ENCODE data around the gene CPHXL2.
A peak's percentile ranks its signal among the peaks of the same experiment; 100 is the strongest.

Gene CPHXL2

DNA sequence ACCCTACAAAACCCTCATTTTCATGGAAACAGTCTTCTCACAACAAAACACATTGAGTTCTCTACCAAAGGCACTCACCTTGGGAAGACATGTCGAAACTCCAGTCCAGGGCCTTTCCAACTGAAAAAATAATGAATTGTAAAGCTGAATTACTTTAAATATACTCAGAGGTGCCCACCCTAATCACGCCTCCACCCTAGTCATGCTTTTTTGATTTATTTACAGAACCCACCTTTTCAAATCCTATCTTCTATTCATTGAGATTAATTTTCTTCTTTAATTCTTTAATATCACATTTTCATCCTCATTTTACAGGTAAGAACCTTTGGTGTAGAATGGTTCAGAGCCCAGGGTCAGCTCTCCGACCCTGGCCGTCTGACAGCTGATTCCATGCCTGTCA lies at the start of gene CPHXL2:
Gene CPHXL2, minus strand, starts transcription at position 101 of the 400 bp plus-strand sequence. Its CDS starts 10 bp downstream, at position 91.
- DNase-seq = no peak

DNA sequence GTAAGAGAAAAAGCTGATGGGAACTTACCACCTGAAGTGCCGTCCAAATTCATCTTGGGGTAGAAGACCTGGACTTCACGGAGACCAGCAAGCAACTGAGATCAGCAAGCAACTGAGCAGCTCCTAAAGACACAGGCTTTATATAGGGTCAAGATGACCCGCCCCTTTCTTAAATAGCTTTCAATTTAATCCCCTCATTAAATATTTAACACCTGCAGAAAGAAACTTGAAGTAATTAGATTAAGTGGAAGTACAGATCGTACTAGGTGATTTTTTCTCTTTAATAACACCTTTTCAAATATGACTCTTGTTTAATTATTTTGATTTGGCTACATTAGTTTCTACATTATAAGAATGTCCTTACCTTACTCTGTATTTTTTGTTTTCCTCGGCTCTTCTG lies 49.6 kb upstream of the CPHXL2 start, which contains the start of gene CPHXL:
Gene CPHXL, minus strand, starts transcription at position 101 of the 400 bp plus-strand sequence. Its CDS starts 48 bp downstream, at position 53.
- no peak for DNase-seq

DNA sequence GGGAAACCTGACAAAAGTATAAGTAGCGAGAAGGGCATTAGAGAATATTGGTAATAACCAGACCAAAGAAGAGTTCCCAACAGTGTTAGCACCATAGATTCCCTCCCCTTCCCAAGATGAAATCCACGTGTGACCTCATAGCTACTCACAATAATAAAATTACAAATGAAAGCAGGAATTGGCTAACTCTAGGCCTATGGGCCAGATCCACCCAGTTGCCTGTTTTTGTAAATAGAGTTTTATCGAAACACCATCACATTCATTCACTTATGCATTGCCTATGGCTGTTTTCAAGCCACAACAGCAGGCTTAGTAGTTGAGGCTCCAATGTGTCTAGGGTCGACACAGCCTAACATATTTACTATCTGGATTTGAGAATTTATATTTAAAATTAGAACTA lies 41.6 kb upstream of the CPHXL2 start:
- DNase-seq = no peak

DNA sequence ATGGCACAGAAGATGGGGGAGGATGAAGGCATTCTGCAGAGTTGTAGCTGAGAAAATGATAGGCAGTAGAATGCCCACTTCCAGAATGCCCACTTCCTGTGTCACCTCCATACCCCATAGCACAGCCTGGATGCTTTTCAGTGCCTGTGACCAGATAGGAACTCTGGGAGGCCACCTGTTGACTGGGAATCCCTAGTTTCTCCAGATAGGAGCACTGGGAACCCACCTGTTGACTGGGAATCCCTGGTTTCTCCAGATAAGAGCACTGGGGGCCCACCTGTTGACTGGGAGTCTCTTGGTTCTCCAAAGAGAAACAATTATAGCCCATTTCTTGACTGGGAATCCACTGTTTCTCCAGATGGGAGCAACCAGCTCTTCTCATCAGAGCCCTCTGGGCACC lies 37.9 kb upstream of the CPHXL2 start:
- DNase-seq = no peak

DNA sequence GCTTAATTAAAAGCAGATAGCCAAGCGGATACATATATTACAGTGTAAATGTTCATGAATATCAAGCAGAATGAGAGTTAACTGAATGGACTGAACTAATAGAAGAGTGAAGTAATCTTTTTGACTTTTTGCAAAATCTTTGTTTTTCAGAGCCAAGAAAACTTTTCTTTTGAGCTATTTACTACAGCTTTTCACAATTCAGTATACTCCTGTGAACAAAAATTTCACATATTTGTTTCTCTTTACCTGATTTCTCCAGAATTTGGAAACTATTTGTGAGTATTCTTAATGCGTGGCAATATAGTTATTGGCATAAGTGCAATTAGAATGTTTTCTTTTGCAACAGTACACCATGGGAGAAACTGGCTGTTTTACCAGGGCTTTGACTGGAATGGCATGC lies 33.5 kb upstream of the CPHXL2 start:
- no peak for DNase-seq

DNA sequence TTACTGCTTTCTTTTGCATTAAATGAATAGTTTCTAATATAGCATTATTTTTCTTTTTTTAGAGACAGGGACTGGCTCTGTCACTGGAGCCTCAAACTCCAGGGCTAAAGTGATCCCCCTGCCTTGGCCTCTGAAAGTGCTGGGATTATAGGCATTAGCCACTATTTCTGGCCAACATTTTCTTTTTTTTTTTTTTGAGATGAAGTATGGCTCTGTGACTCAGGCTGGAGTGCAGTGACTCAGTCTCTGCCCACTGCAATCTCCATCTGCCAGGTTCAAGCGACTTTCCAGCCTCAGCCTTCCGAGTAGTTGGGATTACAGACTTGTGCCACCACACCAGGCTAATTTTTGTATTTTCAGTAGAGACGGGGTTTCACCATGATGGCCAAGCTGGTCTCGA lies 26.5 kb upstream of the CPHXL2 start:
- DNase-seq = no peak

DNA sequence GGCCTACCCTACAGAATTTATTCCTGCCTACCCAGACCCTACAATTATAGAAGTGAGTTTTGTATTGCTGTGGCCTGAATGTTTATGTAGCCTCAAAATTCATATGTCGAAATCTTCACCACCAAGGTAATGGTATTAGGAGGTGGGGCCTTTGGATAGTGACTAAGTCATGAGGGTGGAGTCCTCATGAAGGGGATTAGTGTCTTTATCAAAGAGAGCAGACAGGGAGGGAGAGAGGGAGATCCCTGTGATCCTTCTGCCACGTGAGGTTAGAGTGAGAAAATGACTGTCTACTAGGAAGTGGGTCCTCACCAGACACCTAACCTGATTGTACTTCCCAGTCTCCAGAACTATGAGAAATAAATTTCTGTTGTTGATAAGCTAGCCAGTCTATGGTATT lies 25.4 kb upstream of the CPHXL2 start:
- no peak for DNase-seq

DNA sequence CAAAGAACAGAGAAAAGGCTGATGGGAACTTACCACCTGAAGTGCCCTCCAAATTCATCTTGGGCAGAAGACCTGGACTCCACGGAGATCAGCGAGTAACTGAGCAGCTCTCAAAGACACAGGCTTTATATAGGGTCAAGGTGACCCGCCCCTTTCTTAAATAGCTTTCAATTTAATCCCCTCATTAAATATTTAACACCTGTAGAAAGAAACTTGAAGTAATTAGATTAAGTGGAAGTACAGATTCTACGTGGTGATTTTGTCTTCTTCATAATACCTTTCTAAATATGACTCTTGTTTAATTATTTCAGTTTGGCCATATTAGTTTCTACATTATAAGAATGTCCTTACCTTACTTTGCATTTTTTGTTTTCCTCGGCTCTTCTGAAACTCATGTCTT lies 24.6 kb upstream of the CPHXL2 start, which contains the start of gene DUXB:
Gene DUXB, minus strand, starts transcription at position 101 of the 400 bp plus-strand sequence. Its CDS starts 43 bp downstream, at position 58.
- no peak for DNase-seq

DNA sequence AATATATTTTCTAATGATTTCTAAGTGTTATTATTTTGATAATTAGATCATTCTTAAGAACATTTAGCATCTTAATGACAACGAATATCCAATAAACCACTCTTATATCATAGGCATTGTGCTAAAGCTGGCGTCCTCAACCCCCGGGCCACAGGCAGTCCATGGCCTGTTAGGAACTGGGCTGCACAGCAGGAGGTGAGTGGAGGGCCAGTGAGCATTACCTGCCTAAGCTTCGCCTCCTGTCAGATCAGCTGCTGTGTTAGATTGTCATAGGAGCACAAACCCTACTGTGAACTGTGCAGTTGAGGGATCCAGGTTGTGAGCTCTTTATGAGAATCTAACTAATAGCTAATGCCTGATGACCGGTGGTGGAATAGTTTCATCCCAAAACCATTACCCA lies 20.8 kb upstream of the CPHXL2 start:
- DNase-seq = no peak

DNA sequence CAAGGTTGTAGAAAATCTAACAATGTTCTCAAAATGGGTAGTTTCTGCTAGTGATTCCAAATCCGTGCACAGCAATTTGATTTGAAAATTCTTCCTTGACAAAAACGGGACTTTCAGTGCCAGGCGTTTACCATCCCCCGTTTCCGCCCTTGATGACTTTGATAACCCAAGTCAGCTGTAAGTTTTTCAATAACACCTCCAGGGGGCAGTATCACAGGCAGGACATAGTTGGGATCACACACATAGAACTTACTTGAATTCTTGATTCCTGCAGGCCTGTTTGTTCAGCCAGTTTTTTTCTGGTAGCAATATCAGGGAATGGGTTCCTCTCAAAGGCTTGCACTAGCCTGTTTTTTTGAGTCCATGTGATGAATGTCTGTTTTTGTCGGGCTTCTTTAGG lies 18.9 kb upstream of the CPHXL2 start:
- no peak for DNase-seq

DNA sequence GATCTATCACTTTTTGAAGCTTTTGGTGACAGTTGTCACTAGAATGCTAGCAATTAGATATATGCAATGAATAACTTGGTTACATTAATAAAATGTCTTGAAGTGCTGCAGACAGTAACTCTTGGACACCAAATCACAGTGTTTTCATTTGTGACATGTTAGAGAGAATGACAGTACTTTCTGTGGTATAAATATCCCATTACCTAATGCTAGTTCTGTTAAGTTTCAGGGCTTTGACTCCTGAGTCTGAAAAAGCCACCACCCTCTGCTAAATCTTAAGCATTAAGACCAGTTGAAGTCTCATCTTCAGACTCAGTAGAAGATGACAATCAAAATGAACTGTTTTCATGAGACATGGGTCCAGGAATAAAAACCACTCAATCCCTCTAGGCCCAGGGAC lies 10.6 kb upstream of the CPHXL2 start:
- DNase-seq = no peak

DNA sequence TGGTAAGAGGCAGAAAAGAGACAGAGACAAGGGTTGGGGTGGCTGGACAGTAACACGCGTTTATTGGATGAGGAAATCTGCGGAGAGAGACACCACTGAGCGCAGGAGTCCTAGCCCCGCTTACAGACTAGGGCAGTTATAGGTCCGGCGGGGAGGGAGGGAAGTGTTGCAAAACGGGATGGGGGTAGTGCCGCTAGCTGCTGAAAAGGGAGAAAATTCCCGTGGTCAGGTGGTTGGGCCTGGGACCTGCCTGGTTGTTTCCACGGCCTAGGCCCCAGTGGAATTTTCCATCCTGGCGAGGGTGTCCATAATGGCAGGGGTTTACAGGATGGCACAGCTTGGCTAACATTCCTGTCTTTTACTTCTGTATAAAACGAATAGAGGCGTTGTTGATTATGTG lies 5.5 kb upstream of the CPHXL2 start:
- DNase-seq = no peak

DNA sequence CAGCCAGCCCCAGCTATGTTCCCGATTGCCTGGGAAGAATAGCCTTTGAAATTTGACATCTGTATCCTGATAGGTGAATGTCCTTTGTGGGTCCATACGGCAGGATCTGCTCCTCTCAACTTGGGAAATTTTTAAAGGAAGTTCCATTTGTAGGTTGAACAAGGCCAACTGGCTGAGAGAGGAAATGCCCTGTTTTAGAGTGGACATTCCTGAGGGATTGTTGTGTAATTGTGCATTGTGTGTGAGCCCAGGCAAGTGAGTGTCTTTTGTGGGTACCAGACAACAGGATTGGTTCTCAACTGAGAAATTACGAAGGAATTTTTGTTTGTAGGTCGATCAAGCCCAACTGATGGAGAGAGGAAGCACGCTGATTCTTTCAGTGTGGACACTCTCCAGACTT lies 2.6 kb upstream of the CPHXL2 start:
- DNase-seq = no peak

DNA sequence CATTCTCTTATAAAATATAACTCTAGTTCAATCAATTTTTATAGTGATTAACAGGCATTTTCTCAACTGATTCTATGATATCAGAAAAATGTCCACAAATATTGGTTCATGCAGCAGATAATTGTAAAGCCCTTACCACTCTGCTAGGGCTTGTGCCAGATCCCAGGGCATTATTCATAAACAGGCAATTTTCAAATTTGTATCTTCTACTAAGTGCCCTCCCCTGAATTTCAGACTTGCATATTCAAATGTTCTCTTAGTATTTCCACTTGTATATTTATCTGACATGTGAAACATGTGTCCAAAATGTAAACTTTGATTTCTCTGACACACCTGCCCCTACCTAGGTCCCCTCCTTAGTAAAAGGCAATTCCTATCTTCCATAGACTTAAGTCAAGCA lies 9.3 kb downstream of the CPHXL2 start:
- DNase-seq = no peak

DNA sequence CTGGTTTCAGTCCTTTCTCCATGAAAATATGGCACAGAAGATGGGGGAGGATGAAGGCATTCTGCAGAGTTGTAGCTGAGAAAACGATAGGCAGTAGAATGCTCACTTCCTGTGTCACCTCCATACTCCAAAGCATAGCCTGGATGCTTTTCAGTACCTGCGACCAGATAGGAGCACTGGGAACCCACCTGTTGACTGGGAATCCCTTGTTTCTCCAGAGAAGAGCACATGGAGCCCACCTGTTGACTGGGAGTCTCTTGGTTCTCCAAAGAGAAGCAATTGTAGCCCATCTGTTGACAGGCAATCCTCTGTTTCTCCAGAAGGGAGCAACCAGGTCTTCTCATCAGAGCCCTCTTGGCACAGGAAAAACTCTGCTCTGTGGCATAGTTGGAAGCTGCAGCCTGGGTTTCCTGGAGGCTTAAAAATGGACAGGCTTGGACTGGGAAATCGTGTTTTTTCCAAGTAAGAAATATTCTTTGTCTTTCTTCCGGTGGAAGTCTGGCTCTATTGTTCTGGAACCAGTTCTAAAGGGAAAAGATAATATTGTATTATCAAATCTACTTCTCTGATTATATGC lies 16.0 kb downstream of the CPHXL2 start:
- DNase-seq = no peak

DNA sequence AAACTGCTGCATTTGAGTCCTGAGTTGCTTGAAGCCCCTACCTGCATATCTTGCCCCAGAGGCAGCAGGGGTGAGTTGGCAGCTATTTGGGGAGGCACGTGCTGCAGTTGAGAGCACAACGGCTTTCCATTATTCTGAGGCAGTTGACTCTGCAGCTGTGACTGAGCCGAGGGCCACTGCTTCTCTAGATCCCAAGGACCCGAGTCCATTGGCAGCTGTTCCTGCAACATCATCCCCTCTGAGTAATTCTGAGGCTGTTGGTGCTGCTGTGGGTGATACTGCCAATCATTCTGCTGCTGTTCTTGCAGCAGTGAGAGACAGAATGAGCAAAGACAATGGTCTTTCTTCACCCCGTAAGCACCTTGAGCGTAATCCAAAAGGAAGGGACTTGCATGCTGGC lies 16.5 kb downstream of the CPHXL2 start:
- no peak for DNase-seq

DNA sequence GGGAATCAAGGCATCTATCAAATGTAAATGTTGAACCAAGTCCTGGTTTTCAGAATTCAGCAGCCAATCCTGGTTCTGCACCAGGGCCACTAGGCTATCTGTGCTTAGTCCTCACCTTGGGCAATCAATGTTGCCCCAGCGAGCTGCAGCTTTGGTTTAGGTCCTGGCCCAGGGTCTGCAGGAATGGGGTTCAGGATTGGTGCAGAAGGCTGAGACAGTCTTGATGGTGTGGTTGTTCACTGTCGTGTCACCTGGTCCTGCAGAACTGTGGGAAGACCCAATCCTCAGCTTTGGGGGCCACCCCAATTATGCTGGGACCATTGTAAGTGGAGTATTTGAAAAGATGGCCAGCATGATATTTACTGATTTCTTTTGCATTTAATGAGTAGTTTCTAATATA lies 18.6 kb downstream of the CPHXL2 start:
- DNase-seq = no peak

DNA sequence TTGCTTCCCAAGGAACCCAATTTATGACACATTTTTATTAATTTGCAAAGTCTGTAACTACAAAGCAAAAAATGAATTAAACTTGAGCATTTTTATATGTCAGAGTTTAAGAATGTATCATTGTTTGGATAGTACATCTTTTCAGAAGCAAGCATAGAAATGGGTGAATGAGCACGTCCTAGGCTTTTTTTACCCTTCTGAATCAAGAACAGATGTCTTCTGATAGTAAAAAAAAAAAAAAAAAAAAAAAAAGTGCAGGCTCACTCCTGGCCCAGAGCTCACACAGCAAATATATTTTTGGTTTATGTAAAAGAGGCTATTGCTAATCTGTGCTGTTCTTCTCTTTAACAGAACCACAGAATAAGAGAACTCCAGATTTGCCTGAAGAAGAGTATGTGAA lies 22.9 kb downstream of the CPHXL2 start:
- DNase-seq = no peak

DNA sequence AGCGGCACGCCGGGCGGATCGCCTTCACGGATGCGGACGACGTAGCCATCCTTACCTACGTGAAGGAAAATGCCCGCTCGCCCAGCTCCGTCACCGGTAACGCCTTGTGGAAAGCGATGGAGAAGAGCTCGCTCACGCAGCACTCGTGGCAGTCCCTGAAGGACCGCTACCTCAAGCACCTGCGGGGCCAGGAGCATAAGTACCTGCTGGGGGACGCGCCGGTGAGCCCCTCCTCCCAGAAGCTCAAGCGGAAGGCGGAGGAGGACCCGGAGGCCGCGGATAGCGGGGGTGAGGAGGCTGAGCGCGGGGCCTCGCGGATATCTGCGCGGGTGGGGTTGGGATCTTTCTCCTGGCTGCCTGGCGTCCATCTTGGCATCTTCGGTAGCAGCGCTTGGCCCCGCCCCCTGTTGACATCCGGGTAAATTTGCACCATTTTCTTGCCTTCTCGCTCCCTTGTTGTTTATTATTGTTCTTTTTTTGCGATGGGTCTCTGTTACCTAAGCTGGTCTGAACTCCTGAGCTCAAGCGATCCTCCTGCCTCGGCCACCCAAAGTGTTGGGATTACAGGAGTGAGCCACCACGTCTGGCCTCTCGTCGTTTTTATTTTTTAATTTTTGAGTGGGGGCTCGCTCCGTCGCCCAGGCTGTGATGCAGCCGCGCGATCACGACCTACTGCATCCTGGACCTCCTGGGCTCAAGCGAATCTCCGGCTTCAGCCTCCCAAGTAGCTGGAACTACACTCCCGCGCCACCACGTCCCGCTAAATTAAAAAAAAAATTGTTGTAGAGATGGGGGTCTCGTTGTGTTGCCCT lies 28.3 kb downstream of the CPHXL2 start:
- DNase-seq = peak; percentile 87

DNA sequence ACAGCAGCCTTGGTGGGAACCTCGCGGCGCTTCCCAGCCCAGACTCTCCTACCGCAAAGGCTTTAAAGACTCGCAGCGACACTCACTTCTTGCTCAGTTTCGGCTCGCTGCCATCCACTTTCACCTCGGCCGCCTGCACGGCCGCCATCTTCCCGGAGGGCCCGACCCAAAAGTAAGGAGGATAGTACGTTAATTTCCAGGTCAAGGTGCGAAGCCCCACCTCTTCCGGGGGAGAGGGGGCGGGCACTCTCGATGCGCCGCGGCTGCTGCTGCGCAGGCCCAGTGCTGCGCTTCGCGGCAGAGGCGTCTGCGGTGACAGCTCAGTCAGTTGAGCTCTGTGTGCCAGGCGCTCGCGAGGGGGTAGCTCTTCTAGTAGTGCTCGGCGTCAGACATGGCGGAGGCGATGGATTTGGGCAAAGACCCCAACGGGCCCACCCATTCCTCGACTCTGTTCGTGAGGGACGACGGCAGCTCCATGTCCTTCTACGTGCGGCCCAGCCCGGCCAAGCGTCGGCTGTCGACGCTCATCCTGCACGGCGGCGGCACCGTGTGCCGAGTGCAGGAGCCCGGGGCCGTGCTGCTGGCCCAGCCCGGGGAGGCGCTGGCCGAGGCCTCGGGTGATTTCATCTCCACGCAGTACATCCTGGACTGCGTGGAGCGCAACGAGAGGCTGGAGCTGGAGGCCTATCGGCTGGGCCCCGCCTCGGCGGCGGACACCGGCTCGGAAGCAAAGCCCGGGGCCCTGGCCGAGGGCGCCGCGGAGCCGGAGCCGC lies 29.1 kb downstream of the CPHXL2 start, which contains the start of the genes KARS1 and TERF2IP:
Gene KARS1, minus strand, starts transcription at position 174 of the 773 bp plus-strand sequence. Its CDS starts 26 bp downstream, at position 148.
Gene TERF2IP, plus strand, starts transcription at position 282 of the 773 bp plus-strand sequence. Its CDS starts 110 bp downstream, at position 392.
- peak; percentile 93 for DNase-seq

DNA sequence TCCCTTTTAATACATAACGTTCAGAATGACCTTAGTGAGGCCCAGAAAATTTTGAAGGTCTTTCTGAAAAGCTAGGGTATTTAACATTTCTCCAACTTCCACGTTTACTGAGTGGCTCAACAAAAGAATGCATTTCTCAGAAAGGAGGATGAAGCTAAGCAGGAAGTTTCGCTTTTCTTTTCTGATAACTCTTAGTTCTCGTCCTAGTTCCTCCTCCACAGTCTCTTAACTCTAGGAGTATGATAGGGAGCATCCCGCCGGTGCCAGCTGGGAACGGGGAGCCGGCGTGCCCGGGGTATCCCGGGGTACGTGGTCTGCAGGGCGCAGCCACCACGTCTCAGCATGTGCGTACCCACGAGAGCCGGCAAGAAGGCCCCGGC lies 29.7 kb downstream of the CPHXL2 start:
- DNase-seq = no peak

DNA sequence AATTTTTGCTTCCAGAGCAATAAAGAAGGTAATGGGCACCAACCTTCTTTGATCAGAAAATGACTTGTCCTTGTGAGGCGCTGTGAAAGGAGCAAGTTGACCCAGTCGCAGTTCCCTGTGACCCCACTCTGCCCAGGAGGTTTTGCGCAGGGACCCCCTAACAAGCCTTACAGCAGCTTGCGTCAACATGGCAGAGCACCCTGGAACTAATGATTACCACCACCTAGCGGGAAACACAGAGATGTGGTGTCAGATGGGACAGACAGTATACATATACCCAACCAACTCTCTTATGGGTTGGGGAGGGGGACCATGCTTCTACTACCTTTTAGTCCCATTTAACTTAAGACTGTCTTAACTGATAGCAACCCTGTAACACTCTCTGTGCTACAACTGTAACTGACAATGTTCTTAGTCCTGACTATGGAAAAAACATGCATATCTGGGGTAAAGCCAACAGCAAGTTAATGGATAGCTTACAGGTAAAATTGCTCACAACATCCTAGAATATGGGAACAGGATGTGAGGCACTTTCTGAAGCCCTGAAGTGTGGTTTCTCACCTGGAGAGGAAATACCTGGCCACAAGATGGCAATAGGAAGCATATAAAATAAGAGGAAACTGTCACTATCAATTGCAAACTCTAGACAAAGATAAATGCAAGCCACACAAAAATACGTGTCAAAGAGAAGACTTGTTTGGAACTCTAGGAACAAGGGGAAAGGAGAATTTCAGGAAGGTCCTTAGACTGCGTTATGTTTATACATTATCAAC lies 32.4 kb downstream of the CPHXL2 start:
- no peak for DNase-seq

DNA sequence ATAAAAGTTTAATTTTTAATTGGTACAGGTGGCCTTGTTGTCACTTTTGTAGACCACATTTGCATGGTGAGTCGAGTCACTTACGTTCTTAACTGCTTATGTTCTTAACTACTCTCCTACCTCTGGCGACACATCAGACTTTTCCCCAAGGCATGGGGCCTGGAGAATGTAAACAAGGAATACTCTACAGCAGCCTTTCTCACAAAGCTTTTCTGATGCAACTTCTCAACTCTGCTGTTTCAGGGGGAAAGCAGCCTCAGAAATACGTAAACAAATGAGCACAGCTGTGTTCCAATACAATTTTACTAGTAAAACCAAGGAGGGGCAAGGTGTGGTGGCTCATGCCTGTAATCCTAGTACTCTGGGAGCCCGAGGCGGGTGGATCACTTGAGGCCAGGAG lies 36.2 kb downstream of the CPHXL2 start:
- DNase-seq = no peak
